Measurements from ENCODE around the gene CDK13.

DNA sequence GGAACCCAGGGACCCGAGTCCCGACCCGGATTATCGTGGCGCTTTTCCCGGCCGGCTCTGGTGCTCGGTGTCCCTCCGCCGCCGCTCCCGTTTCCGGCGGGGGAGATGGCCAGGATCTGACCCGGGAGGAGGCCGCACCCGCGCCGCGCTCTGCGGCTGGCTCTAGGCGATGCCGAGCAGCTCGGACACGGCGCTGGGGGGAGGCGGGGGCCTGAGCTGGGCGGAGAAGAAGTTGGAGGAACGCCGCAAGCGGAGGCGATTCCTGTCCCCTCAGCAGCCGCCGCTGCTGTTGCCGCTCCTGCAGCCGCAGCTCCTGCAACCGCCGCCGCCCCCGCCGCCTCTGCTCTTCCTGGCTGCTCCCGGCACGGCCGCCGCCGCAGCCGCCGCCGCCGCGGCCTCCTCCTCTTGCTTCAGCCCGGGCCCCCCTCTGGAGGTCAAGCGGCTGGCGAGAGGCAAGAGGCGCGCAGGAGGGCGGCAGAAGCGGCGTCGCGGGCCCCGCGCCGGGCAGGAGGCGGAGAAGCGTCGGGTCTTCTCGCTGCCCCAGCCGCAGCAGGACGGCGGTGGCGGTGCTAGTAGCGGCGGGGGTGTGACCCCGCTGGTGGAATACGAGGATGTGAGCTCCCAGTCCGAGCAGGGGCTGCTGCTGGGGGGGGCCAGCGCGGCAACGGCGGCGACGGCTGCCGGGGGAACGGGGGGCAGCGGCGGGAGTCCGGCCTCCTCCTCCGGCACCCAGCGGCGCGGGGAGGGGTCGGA, 593 bp downstream of the CDK13 start:
- TF ChIP-seq POLR2A (IDR thresholded peaks at IDR 0.05; ENCODE audit: low read depth, low read length) = no peak
- TF ChIP-seq POLR2AphosphoS5 (IDR thresholded peaks at IDR 0.05; ENCODE audit: low read depth, low read length) = no peak
- TF ChIP-seq TAF1 (IDR thresholded peaks at IDR 0.05; ENCODE audit: low read depth, low read length) = 0 out of 2 replicates have a peak, but pooled peaks have one; percentile 12

Measured in GM12891 (cell line).